Measurements from ENCODE around the gene GABRA6.

The GABRA6 gene

GRCh38 chr5:161719157-161719556, 33.6 kb downstream of the GABRA6 start:
- no peak for DNase-seq (ENCODE audit: low read depth, low spot score)
- Histone ChIP-seq H3K27ac (no peak overlapping the region), H3K4me3 (no peak overlapping the region), H3K9ac (ENCODE audit: insufficient read length) (no peak overlapping the region), H3K9me3 (ENCODE audit: low read depth, low read length) (no peaks in the 10 kb centered on the region), H3K36me3 (ENCODE audit: insufficient read depth, low read length) (no peaks in the 10 kb centered on the region)
- TF ChIP-seq POLR2AphosphoS5 (IDR thresholded peaks at IDR 0.05; ENCODE audit: borderline replicate concordance, low read depth, low read length) (no peak), FOXP2 (optimal IDR thresholded peaks at IDR 0.05; ENCODE audit: control extremely low read depth, extremely low read length, insufficient read depth) (no peak), EZH2 (IDR thresholded peaks at IDR 0.05) (no peak)

GRCh38 chr5:161720460-161720859, 34.9 kb downstream of the GABRA6 start:
- no peak overlapping the region for H3K27ac ChIP-seq
- H3K4me3 ChIP-seq: no peak overlapping the region
- no peak overlapping the region for H3K9ac ChIP-seq (ENCODE audit: insufficient read length)
- H3K36me3 ChIP-seq (ENCODE audit: insufficient read depth, low read length): no peaks in the 10 kb centered on the region
- TF ChIP-seq EZH2 (IDR thresholded peaks at IDR 0.05) (no peak), POLR2AphosphoS5 (IDR thresholded peaks at IDR 0.05; ENCODE audit: borderline replicate concordance, low read depth, low read length) (no peak), FOXP2 (optimal IDR thresholded peaks at IDR 0.05; ENCODE audit: control extremely low read depth, extremely low read length, insufficient read depth) (no peak)
- no peaks in the 10 kb centered on the region for H3K9me3 ChIP-seq (ENCODE audit: low read depth, low read length)
- no peak for DNase-seq (ENCODE audit: low read depth, low spot score)

GRCh38 chr5:161734741-161735140, 49.2 kb downstream of the GABRA6 start:
- no peak for TF ChIP-seq POLR2AphosphoS5 (IDR thresholded peaks at IDR 0.05; ENCODE audit: borderline replicate concordance, low read depth, low read length)
- TF ChIP-seq FOXP2 (optimal IDR thresholded peaks at IDR 0.05; ENCODE audit: control extremely low read depth, extremely low read length, insufficient read depth): no peak
- TF ChIP-seq EZH2 (IDR thresholded peaks at IDR 0.05): no peak
- Histone ChIP-seq H3K27ac (no peak overlapping the region), H3K4me3 (no peak overlapping the region), H3K9ac (ENCODE audit: insufficient read length) (no peak overlapping the region), H3K9me3 (ENCODE audit: low read depth, low read length) (no peaks in the 10 kb centered on the region), H3K36me3 (ENCODE audit: insufficient read depth, low read length) (no peaks in the 10 kb centered on the region)
- no peak for DNase-seq (ENCODE audit: low read depth, low spot score)

- H3K9me3 ChIP-seq (ENCODE audit: low read depth, low read length): no peaks in the 10 kb centered on the region
- H3K36me3 ChIP-seq (ENCODE audit: insufficient read depth, low read length): no peaks in the 10 kb centered on the region
- H3K9ac ChIP-seq (ENCODE audit: insufficient read length): no peak overlapping the region
- no peak overlapping the region for H3K4me3 ChIP-seq
- no peak for TF ChIP-seq POLR2AphosphoS5 (IDR thresholded peaks at IDR 0.05; ENCODE audit: borderline replicate concordance, low read depth, low read length)
- TF ChIP-seq FOXP2 (optimal IDR thresholded peaks at IDR 0.05; ENCODE audit: control extremely low read depth, extremely low read length, insufficient read depth): no peak
- no peak for TF ChIP-seq EZH2 (IDR thresholded peaks at IDR 0.05)
- DNase-seq (ENCODE audit: low read depth, low spot score): no peak
- H3K27ac ChIP-seq: no peak overlapping the region
Measured at GRCh38 chr5:161740433-161740832, 54.9 kb downstream of the GABRA6 start.

GRCh38 chr5:161744276-161744675, 58.8 kb downstream of the GABRA6 start:
- Histone ChIP-seq H3K36me3 (ENCODE audit: insufficient read depth, low read length) (no peaks in the 10 kb centered on the region), H3K9ac (ENCODE audit: insufficient read length) (no peak overlapping the region), H3K9me3 (ENCODE audit: low read depth, low read length) (no peaks in the 10 kb centered on the region), H3K4me3 (no peak overlapping the region), H3K27ac (no peak overlapping the region)
- no peak for DNase-seq (ENCODE audit: low read depth, low spot score)
- no peak for TF ChIP-seq POLR2AphosphoS5 (IDR thresholded peaks at IDR 0.05; ENCODE audit: borderline replicate concordance, low read depth, low read length)
- TF ChIP-seq EZH2 (IDR thresholded peaks at IDR 0.05): no peak
- no peak for TF ChIP-seq FOXP2 (optimal IDR thresholded peaks at IDR 0.05; ENCODE audit: control extremely low read depth, extremely low read length, insufficient read depth)

- Histone ChIP-seq H3K9ac (ENCODE audit: insufficient read length) (no peak overlapping the region), H3K27ac (no peak overlapping the region), H3K4me3 (no peak overlapping the region), H3K9me3 (ENCODE audit: low read depth, low read length) (no peaks in the 10 kb centered on the region), H3K36me3 (ENCODE audit: insufficient read depth, low read length) (no peaks in the 10 kb centered on the region)
- DNase-seq (ENCODE audit: low read depth, low spot score): no peak
- TF ChIP-seq EZH2 (IDR thresholded peaks at IDR 0.05) (no peak), POLR2AphosphoS5 (IDR thresholded peaks at IDR 0.05; ENCODE audit: borderline replicate concordance, low read depth, low read length) (no peak), FOXP2 (optimal IDR thresholded peaks at IDR 0.05; ENCODE audit: control extremely low read depth, extremely low read length, insufficient read depth) (no peak)
Measured at GRCh38 chr5:161745392-161745791, 59.9 kb downstream of the GABRA6 start.

- Histone ChIP-seq H3K36me3 (ENCODE audit: insufficient read depth, low read length) (no peaks in the 10 kb centered on the region), H3K9me3 (ENCODE audit: low read depth, low read length) (no peaks in the 10 kb centered on the region), H3K4me3 (no peak overlapping the region), H3K27ac (no peak overlapping the region), H3K9ac (ENCODE audit: insufficient read length) (no peak overlapping the region)
- no peak for TF ChIP-seq EZH2 (IDR thresholded peaks at IDR 0.05)
- TF ChIP-seq FOXP2 (optimal IDR thresholded peaks at IDR 0.05; ENCODE audit: control extremely low read depth, extremely low read length, insufficient read depth): no peak
- no peak for TF ChIP-seq POLR2AphosphoS5 (IDR thresholded peaks at IDR 0.05; ENCODE audit: borderline replicate concordance, low read depth, low read length)
- no peak for DNase-seq (ENCODE audit: low read depth, low spot score)
Measured at GRCh38 chr5:161751265-161751664, 65.7 kb downstream of the GABRA6 start.

All from SK-N-MC (cell line).